ENCODE data around the gene ARHGAP28.
"Not testable (repeated sequence)": the region's sequence is repeated elsewhere in the genome, so short reads cannot be mapped to it uniquely, and the experiment has no call there.

ARHGAP28 gene

GRCh38 chr18:6776188-6776587, 46.7 kb downstream of the ARHGAP28 start:
- DNase-seq, result no peak

DNA sequence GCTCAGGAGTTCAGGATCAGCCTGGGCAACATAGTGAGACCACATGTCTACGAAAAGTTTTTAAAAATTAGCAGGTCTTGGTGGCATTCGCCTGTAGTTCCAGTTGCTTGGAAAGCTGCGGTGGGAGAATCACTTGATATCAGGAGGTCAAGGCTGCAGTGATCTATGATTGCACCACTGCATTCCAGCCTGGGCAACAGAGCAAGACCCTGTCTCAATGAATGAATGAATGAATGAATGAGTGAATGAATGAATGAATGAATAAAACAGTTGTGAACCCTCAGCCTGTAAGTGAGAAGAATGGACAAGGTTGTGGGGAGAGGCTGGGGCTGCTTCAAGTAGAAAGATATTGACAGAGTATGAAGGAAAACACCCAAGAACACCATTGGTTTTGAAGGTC, 48.0 kb downstream of the ARHGAP28 start:
- DNase-seq, result no peak

- DNase-seq, result no peak
Measured at GRCh38 chr18:6778459-6779247, 49.1 kb downstream of the ARHGAP28 start.

DNA sequence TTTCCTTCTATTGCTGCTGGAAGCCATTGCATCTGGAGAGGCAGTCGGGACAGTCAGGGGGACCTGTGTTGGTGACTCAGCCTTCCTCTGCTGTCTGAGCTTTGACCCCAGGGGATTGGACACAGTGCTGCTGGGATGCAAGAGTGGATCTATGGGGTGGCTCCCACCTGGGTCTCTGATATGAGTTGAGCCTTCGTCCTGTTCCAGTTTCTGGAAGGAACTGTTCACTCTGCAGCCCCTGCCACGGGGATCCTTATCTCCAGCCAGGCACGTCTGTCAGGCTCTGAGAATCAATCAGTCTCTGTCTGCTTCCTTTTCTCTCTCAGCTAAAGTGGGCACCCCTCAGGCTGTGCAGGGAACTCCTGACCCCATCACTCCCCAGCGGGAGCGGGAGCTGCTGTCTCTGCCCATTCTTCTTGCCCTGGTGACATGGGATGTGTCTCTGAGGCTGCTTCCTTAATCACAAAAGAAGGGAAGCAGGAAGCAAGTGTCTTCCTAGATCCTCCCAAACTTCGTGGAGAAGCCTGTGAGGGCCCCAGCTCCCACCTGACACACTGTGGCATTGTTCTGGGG, 51.7 kb downstream of the ARHGAP28 start:
- no peak for DNase-seq

GRCh38 chr18:6781796-6782195, 52.3 kb downstream of the ARHGAP28 start:
- DNase-seq, result no peak

GRCh38 chr18:6782861-6783260, 53.3 kb downstream of the ARHGAP28 start:
- no peak for DNase-seq

GRCh38 chr18:6784046-6784445, 54.5 kb downstream of the ARHGAP28 start:
- DNase-seq, result no peak

DNA sequence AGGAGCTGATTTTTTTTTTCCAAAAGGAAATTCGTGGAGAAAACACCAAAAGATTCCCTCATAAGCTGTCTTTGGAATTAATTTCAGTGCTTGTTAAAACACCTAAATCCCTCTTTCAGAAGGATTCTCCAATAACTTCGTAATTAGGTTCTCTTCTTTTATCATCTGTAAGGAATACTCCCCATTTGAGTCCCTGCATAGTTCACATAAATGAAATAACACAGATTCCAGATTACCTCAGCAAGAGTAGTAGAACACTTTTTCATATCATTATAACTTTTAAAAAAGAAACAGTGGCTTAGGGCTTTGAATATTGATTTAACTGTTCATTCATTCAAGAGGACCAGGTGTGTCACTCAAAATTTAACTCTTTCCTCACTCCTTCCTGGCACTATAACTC, 55.5 kb downstream of the ARHGAP28 start:
- no peak for DNase-seq

DNA sequence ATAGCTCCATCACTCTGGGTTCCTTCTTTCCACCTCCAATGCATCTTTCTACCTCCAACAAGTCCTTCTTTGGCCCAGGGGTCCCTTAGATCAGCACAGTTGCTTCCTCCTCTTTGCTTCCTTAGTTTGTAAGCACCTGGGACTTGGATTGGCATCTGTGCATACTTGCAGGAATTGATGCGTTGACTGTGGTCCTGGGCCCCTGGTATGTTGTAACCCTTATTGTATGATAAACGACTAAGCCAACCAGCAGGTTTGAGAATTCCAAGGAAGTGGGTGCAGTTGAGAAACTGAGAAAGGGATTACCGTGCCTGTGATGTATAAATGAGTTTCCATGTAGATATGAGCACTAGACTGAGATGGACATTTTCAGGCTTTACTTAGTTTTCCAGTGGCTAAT, 55.9 kb downstream of the ARHGAP28 start:
- DNase-seq, result no peak

GRCh38 chr18:6792391-6792790, 62.9 kb downstream of the ARHGAP28 start:
- no peak for DNase-seq

GRCh38 chr18:6793455-6793854, 63.9 kb downstream of the ARHGAP28 start:
- DNase-seq, result no peak

DNA sequence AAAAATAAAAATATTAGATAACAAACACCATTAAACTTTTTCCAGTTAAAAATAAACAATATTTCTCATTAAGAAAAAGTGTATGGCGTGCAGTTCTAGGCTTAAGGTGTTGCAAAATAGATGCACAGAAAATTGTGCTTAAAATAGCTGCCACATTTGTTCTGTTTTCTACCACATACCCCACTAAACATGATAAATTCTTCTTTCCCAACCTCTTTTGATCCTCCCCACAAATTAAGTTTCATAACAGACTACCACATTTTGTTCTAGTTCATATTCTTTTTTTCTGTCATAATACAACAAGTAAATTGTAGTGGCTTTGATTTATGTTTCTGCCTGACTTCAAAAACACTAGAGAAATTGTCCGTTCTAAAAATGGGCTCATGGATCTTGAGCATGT, 64.5 kb downstream of the ARHGAP28 start:
- DNase-seq, result no peak

DNA sequence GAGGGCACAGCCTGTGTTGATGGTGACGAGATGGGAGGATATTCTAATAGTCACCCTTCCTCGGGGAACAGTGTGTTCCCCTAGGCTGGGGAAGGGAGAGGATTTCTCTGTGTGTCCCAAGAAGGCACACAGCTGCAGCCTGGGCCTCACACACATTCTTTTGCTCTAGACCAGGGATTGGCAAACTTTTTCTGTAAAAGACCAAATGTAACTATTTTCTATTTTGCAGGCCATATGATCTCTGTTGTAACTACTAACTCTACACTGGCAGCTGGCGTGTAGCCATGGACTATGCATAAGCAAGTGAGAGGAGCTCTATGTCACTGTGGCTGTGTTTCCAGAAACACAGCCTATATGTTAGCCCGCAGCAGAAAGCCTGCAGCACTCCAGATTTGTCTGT, 65.8 kb downstream of the ARHGAP28 start:
- DNase-seq, result no peak

GRCh38 chr18:6796511-6796910, 67.0 kb downstream of the ARHGAP28 start:
- no peak for DNase-seq

GRCh38 chr18:6797171-6797570, 67.7 kb downstream of the ARHGAP28 start:
- DNase-seq, result no peak

DNA sequence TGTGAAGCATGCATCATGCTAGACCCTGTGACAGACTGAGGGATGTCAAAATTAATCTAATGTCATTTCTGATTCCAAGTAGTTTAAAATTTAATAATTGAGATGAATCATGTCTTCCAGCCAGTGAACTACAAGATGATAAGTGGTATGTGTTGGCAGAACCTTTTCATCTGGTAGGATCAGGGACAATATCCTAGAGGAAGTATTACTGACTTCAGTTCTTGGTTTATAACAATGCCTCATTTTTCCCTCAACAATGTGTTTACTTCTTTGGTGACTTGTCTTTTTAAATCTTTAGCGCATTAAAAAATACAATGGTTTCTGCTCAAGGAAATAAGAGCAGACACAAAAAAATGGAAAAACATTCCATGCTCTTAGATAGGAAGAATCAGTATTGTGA, 69.4 kb downstream of the ARHGAP28 start:
- no peak for DNase-seq

- DNase-seq, result not testable (repeated sequence)
Measured at GRCh38 chr18:6800309-6800708, 70.8 kb downstream of the ARHGAP28 start.

- DNase-seq, result no peak
Measured at GRCh38 chr18:6807515-6808257, 78.2 kb downstream of the ARHGAP28 start.

DNA sequence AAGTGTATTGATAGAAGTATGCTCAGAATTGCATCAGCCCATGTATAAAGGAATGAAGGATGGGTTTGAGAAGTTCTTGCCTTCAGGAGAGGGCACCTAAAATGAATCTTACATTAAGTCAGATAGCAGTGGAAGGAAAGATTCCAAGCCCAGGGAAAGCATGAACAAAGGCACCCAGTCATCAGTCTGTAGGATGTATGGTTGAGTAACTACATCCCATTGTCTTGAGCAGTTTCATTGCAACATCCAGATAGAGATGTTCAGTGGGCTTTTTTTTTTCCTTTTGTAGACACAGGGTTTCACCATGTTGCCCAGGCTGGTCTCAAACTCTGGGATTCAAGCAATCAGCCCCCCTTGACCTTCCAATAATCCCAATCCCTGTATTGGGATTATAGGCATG, 80.7 kb downstream of the ARHGAP28 start:
- no peak for DNase-seq

- no peak for DNase-seq
Measured at GRCh38 chr18:6811816-6812215, 82.3 kb downstream of the ARHGAP28 start.

DNA sequence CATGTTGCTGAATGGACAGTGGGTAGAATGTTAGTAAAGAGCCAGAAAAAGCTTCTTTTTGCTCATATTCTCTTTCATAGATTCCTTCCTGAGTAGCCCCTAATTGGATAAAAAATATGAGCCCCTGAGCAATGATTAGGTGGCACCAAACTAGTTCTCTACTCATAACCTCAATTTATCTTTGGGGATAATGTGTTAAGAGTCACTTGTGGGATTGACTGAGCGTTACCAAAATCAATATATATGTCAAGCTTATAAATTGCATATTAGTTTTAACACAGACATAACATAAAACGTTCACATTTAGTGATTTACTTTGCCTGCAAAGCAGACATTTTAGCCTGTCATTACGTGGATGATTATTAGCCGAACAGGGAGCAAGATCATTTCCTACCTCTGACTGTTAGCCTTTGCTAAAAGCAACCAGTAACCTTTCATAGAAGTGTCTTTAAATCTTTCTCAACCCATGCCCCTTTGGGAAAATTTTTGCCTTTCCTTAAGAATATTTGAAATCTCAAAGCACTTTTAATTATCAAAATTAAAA, 85.4 kb downstream of the ARHGAP28 start:
- DNase-seq, result no peak

DNA sequence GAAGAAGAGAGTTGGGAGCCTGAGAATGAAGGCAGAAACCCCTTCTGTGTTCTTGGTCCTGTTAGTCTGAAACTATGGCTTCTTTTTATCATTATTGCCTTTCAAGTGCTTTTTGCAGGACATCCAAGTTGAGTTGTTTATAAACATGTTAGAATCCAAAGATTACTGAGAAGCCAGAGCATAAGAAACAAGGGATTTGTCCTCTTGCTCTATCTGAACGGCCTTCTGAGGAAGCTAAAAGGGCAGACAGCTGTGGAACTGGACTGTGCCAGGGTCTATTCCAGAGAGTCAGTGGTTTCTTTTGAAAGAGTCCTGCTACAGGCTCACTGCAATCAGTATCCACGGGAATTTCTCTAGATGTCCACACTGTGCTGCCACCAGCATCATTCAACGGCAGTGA, 86.6 kb downstream of the ARHGAP28 start:
- DNase-seq, result no peak

GRCh38 chr18:6819332-6819731, 89.8 kb downstream of the ARHGAP28 start:
- DNase-seq, result no peak

- DNase-seq, result no peak
Measured at GRCh38 chr18:6820314-6820713, 90.8 kb downstream of the ARHGAP28 start.

Measured in stimulated activated CD4-positive, alpha-beta T cell treated with anti-CD3 and anti-CD28 coated beads, Interleukin-1b, Interleukin-23, amount 100 ng/mL, for 48 hours (primary cell).